Measurements from ENCODE around the gene AANAT.

AANAT gene

GRCh38 chr17:76467366-76467765 is at the start of gene AANAT:
TSS of gene AANAT (plus strand) at chr17:76467603. CDS start at chr17:76468747, 1,144 bp downstream.
- DNase-seq (ENCODE audit: low spot score), result no peak

- no peak for DNase-seq (ENCODE audit: low spot score)
Observed at GRCh38 chr17:76419576-76420260, 47.7 kb upstream of the AANAT start.

GRCh38 chr17:76420356-76421043 is 46.9 kb upstream of the AANAT start:
- DNase-seq (ENCODE audit: low spot score), result no peak

- DNase-seq (ENCODE audit: low spot score), result no peak
Observed at GRCh38 chr17:76421044-76421407, 46.4 kb upstream of the AANAT start.

- DNase-seq (ENCODE audit: low spot score), result no peak
Observed at GRCh38 chr17:76422406-76422805, 45.0 kb upstream of the AANAT start.

- DNase-seq (ENCODE audit: low spot score), result no peak
Observed at GRCh38 chr17:76422860-76423259, 44.5 kb upstream of the AANAT start.

GRCh38 chr17:76426853-76427252 is 40.5 kb upstream of the AANAT start:
- DNase-seq (ENCODE audit: low spot score), result no peak

GRCh38 chr17:76427501-76428231 is 39.7 kb upstream of the AANAT start:
- DNase-seq (ENCODE audit: low spot score), result no peak

- no peak for DNase-seq (ENCODE audit: low spot score)
Observed at GRCh38 chr17:76428511-76428910, 38.9 kb upstream of the AANAT start.

GRCh38 chr17:76431509-76431908 is 35.9 kb upstream of the AANAT start:
- DNase-seq (ENCODE audit: low spot score), result no peak

GRCh38 chr17:76432004-76432403 is 35.4 kb upstream of the AANAT start:
- no peak for DNase-seq (ENCODE audit: low spot score)

- no peak for DNase-seq (ENCODE audit: low spot score)
Observed at GRCh38 chr17:76432712-76433336, 34.6 kb upstream of the AANAT start.

GRCh38 chr17:76433693-76434092 is 33.7 kb upstream of the AANAT start:
- DNase-seq (ENCODE audit: low spot score), result no peak

GRCh38 chr17:76434870-76435269 is 32.5 kb upstream of the AANAT start:
- no peak for DNase-seq (ENCODE audit: low spot score)

- no peak for DNase-seq (ENCODE audit: low spot score)
Observed at GRCh38 chr17:76435751-76436150, 31.7 kb upstream of the AANAT start.

GRCh38 chr17:76437467-76438402 is 29.7 kb upstream of the AANAT start:
- DNase-seq (ENCODE audit: low spot score), result no peak

GRCh38 chr17:76438906-76439305 is 28.5 kb upstream of the AANAT start:
- DNase-seq (ENCODE audit: low spot score), result no peak

GRCh38 chr17:76439314-76439928 is 28.0 kb upstream of the AANAT start:
- DNase-seq (ENCODE audit: low spot score), result no peak

- no peak for DNase-seq (ENCODE audit: low spot score)
Observed at GRCh38 chr17:76440751-76441362, 26.5 kb upstream of the AANAT start.

- no peak for DNase-seq (ENCODE audit: low spot score)
Observed at GRCh38 chr17:76441686-76442340, 25.6 kb upstream of the AANAT start.

All from CD4-positive, alpha-beta T cell treated with Interleukin-2 at 100 ng/mL for 4 hours (primary cell).